GM23338 (cell line): ENCODE data around the gene OR10Z1. TPM values are rescaled to one million over a fixed set of nuclear protein-coding genes. Genes with fewer than 3 reads are reported as not detected.

Experiments
- ATAC-seq: fragments of 200-7000 bp; cut with Tn5 transposase; 3 replicates; pipeline ENCODE4 v1.9.1; 2020
- DNase-seq: peaks from one replicate; pipeline ENCODE4 v3.0.0-alpha.2; 2015; ENCODE audit warnings: low spot score
- H2AFZ ChIP-seq: fragments of 200-600 bp; sonication (generic); 2 replicates; pipeline ENCODE4 v1.8.0; 2016; ENCODE audit warnings: antibody characterized with exemption, mild to moderate bottlenecking, moderate library complexity
- H3F3A ChIP-seq: fragments of 200-600 bp; sonication (generic); replicated peaks from 2 replicates; pipeline ENCODE4 v1.8.0; 2017; ENCODE audit warnings: antibody characterized with exemption, mixed run types, low read depth
- H3K27ac ChIP-seq: fragments of 200-600 bp; sonication (generic); 2 replicates; pipeline ENCODE4 v1.6.1; 2016; ENCODE audit warnings: low read depth
- H3K27me3 ChIP-seq: fragments of 200-600 bp; sonication (generic); 2 replicates; pipeline ENCODE4 v1.8.0; 2016; ENCODE audit warnings: mild to moderate bottlenecking, mixed run types, moderate library complexity; ENCODE audit not compliant: insufficient read depth
- H3K36me3 ChIP-seq: fragments of 200-600 bp; sonication (generic); 2 replicates; pipeline ENCODE4 v1.8.0; 2016; ENCODE audit warnings: mild to moderate bottlenecking; ENCODE audit not compliant: insufficient read depth
- H3K4me1 ChIP-seq: fragments of 200-600 bp; sonication (generic); 2 replicates; pipeline ENCODE4 v1.8.0; 2016; ENCODE audit warnings: mild to moderate bottlenecking, moderate library complexity; ENCODE audit not compliant: insufficient read depth
- H3K4me2 ChIP-seq: fragments of 200-600 bp; sonication (generic); 2 replicates; pipeline ENCODE4 v1.7.1; 2017; ENCODE audit warnings: mixed run types
- H3K4me3 ChIP-seq: fragments of 200-600 bp; sonication (generic); 2 replicates; pipeline ENCODE4 v1.6.1; 2016; ENCODE audit warnings: mixed run types
- H3K79me2 ChIP-seq: fragments of 200-600 bp; sonication (generic); replicated peaks from 2 replicates; pipeline ENCODE4 v1.8.0; 2017; ENCODE audit warnings: mild to moderate bottlenecking; ENCODE audit not compliant: insufficient read depth
- H3K9me2 ChIP-seq: fragments of 200-600 bp; sonication (generic); 2 replicates; pipeline ENCODE4 v1.8.0; 2017; ENCODE audit not compliant: insufficient read depth
- H4K20me1 ChIP-seq: fragments of 200-600 bp; sonication (generic); replicated peaks from 2 replicates; pipeline ENCODE4 v1.8.0; 2017; ENCODE audit warnings: mild to moderate bottlenecking; ENCODE audit not compliant: insufficient read depth
- H3K27ac Mint-ChIP-seq: 2 replicates; pipeline ENCODE4 v1.8.0; 2020; ENCODE audit warnings: inconsistent platforms, mild to moderate bottlenecking, moderate library complexity, mixed read lengths
- H3K27me3 Mint-ChIP-seq: 3 replicates; pipeline ENCODE4 v1.8.0; 2022; ENCODE audit warnings: low read depth, mild to moderate bottlenecking, moderate library complexity, mixed read lengths, inconsistent platforms; ENCODE audit not compliant: insufficient read depth, poor library complexity
- H3K36me3 Mint-ChIP-seq: 3 replicates; pipeline ENCODE4 v1.8.0; 2021; ENCODE audit warnings: low read depth, mild to moderate bottlenecking, inconsistent platforms, moderate library complexity, mixed read lengths
- H3K4me1 Mint-ChIP-seq: 3 replicates; pipeline ENCODE4 v1.8.0; 2020; ENCODE audit warnings: mild to moderate bottlenecking, inconsistent platforms, mixed read lengths
- H3K4me3 Mint-ChIP-seq: 3 replicates; pipeline ENCODE4 v1.8.0; 2021; ENCODE audit warnings: moderate library complexity, mild to moderate bottlenecking, inconsistent platforms, mixed read lengths
- H3K9me3 Mint-ChIP-seq: 3 replicates; pipeline ENCODE4 v1.8.0; 2020; ENCODE audit warnings: moderate library complexity, mild to moderate bottlenecking, inconsistent platforms, mixed read lengths
- EZH2phosphoT487 ChIP-seq: fragments of 200-600 bp; sonication (generic); IDR thresholded peaks from one replicate; pipeline ENCODE4 v1.8.1; 2018; ENCODE audit warnings: antibody characterized with exemption; ENCODE audit not compliant: unreplicated experiment
- NANOG ChIP-seq: IDR thresholded peaks from 2 replicates; pipeline ENCODE4 v1.6.1; 2016; ENCODE audit warnings: antibody characterized with exemption, borderline replicate concordance
- REST ChIP-seq: IDR thresholded peaks from one replicate; pipeline ENCODE4 v1.6.1; 2018; ENCODE audit warnings: antibody characterized with exemption; ENCODE audit not compliant: unreplicated experiment
- ZNF114 ChIP-seq: fragments of 250-450 bp; sonication (Bioruptor Pico); IDR thresholded peaks from 2 replicates; pipeline ENCODE4 v1.5.0; 2020; ENCODE audit warnings: mild to moderate bottlenecking, moderate library complexity
- ZNF331 ChIP-seq: fragments of 250-450 bp; sonication (Bioruptor Pico); IDR thresholded peaks from 2 replicates; pipeline ENCODE4 v1.5.0; 2020; ENCODE audit warnings: low read depth, mild to moderate bottlenecking, moderate library complexity
- ZNF462 ChIP-seq: fragments of 250-450 bp; sonication (Bioruptor Pico); IDR thresholded peaks from 2 replicates; pipeline ENCODE4 v1.5.0; 2020; ENCODE audit warnings: mild to moderate bottlenecking, moderate library complexity
- polyA plus RNA-seq: library from polyadenylated mRNA; unstranded; fragments of >200 nt; fragmentation: Nextera tagmentation; extraction: Ambion mirVana; gene quantifications from 2 replicates; pipeline ENCODE4 v1.2.1, GENCODE V29; 2016
- total RNA-seq: library from RNA; depleted of rRNA; stranded (reverse); fragments of >200 nt; shearing (Covaris generic); gene quantifications from 2 replicates; pipeline ENCODE4 v1.2.3, GENCODE V29; 2014

OR10Z1 gene
- total and polyA plus RNA-seq, 2 experiments from 2014 or later = not detected

GRCh38 chr1:158611916-158612315 is 6.8 kb downstream of the OR10Z1 start (continued):
- TF ChIP-seq REST (no peak), ZNF114 (no peak), NANOG (no peak)

GRCh38 chr1:158613764-158614163 is 8.7 kb downstream of the OR10Z1 start:
- Histone ChIP-seq H3K27me3 (no peaks in the 10 kb centered on the region), H3K27ac (no peak overlapping the region), H3K4me1 (no peaks in the 10 kb centered on the region), H2AFZ (no peak overlapping the region), H3K4me3 (no peak overlapping the region), H3K9me2 (no peaks in the 10 kb centered on the region), H4K20me1 (no peaks in the 10 kb centered on the region), H3K79me2 (no peaks in the 10 kb centered on the region), H3K4me2 (no peak overlapping the region), H3F3A (no peaks in the 10 kb centered on the region), H3K36me3 (no peaks in the 10 kb centered on the region)
- ATAC-seq = no peak
- no peak for TF ChIP-seq ZNF331
- no peak for TF ChIP-seq ZNF462
- no peak for TF ChIP-seq REST
- TF ChIP-seq EZH2phosphoT487 = no peak
- no peak for TF ChIP-seq NANOG
- Mint-ChIP-seq H3K27me3 (peaks cover 2% of the 10 kb centered on the region), H3K4me3 (no peak overlapping the region), H3K36me3 (no peaks in the 10 kb centered on the region), H3K27ac (no peak overlapping the region), H3K9me3 (no peaks in the 10 kb centered on the region), H3K4me1 (no peaks in the 10 kb centered on the region)
- DNase-seq = no peak
